ENCODE results near the gene ICAM5. TPM values are rescaled to one million over a fixed set of nuclear protein-coding genes. Genes with fewer than 3 reads are reported as not detected.

ICAM5 gene
- total and polyA plus RNA-seq, 2 donors (not counting 1 experiment from before 2014, with no cell fraction given): 0.47 to 2.5 TPM

- Histone ChIP-seq H3K9ac (ENCODE audit: insufficient read depth, low read length) (peak overlapping the region; percentile 60), H3K9me3 (ENCODE audit: control insufficient read depth, insufficient read depth, low read depth, low read length) (no peaks in the 10 kb centered on the region), H4K20me1 (ENCODE audit: control insufficient read depth, extremely low read depth, insufficient read depth, low read length) (no peaks in the 10 kb centered on the region), H3K27ac (ENCODE audit: insufficient read depth, low read length) (peak overlapping the region; percentile 26), H3K27me3 (ENCODE audit: control insufficient read depth, insufficient read depth, low read length) (no peaks in the 10 kb centered on the region), H3K4me3 (replicated peaks in 1 of 4; ENCODE audit: control extremely low read depth in 1 of 4, insufficient read depth in 1 of 4, low read depth in 3 of 4, low read length in 4 of 4) (peak overlapping the region; percentile 84 to 98 (median 88)), H3K4me2 (ENCODE audit: extremely low read depth, insufficient read depth, low read length) (peak overlapping the region; percentile 96), H3K4me1 (ENCODE audit: control insufficient read depth, extremely low read depth, insufficient read depth, low read length) (peaks cover 13% of the 10 kb centered on the region), H3K79me2 (ENCODE audit: control insufficient read depth, insufficient read depth, low read length) (peaks cover 26% of the 10 kb centered on the region), H3K36me3 (ENCODE audit: control insufficient read depth, insufficient read depth, low read length) (peaks cover 11% of the 10 kb centered on the region), H2AFZ (ENCODE audit: low read length) (peak overlapping the region; percentile 95)
- TF ChIP-seq EZH2 (IDR thresholded peaks at IDR 0.05; ENCODE audit: low read length, missing control alignments): no peak
- TF ChIP-seq, protein P1, sequence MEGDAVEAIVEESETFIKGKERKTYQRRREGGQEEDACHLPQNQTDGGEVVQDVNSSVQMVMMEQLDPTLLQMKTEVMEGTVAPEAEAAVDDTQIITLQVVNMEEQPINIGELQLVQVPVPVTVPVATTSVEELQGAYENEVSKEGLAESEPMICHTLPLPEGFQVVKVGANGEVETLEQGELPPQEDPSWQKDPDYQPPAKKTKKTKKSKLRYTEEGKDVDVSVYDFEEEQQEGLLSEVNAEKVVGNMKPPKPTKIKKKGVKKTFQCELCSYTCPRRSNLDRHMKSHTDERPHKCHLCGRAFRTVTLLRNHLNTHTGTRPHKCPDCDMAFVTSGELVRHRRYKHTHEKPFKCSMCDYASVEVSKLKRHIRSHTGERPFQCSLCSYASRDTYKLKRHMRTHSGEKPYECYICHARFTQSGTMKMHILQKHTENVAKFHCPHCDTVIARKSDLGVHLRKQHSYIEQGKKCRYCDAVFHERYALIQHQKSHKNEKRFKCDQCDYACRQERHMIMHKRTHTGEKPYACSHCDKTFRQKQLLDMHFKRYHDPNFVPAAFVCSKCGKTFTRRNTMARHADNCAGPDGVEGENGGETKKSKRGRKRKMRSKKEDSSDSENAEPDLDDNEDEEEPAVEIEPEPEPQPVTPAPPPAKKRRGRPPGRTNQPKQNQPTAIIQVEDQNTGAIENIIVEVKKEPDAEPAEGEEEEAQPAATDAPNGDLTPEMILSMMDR (conservative IDR thresholded peaks at IDR 0.05 in 1 of 2, IDR thresholded peaks at IDR 0.05 in 1 of 2; ENCODE audit: low read depth in 1 of 2, low read length in 2 of 2): no peak
- DNase-seq (ENCODE audit: low read depth in 2 of 2): no peak
Measured at GRCh38 chr19:10333758-10334587, 44.2 kb downstream of the ICAM5 start.

DNA sequence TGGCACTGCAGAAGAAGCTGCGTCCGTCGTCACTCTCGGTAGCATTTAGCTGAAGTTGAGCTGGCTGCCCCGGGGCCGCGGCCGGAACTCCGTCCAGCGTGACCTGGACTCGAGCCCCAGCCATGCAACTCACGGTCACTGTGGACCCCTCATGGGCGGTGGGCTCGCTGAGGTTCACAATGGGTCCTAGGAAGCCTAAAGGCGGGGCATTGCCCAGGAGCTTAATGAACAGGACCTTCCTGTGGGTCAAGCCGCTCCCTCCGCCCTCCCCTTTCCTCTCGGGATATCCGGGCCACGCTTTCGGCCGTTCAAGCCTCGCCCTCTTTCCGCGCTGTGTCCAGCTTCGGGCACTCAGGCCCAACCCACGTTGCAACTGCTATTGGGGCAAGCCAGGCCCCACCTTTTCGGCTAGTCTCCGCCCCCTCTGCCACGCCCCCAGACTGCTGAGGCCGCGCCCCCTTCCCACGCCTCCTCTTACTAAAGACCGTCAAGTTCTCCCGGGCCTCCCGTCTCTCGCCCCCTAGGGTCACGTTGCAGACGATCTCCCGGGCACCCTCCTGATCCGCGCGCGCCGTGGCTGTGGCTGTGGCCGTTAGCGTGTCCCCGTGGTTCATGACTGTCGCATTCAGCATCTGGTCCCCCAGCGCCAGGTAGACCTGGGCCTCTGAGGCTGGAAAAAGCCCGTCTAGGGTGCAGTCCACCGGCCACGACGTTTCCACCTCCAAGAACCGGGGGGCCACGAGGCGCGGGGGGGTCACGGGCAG lies 45.0 kb downstream of the ICAM5 start:
- H3K9me3 ChIP-seq (ENCODE audit: control insufficient read depth, insufficient read depth, low read depth, low read length): no peaks in the 10 kb centered on the region
- H3K27ac ChIP-seq (ENCODE audit: insufficient read depth, low read length): peak overlapping the region; percentile 26

More for the DNA sequence above, 45.0 kb downstream of the ICAM5 start:
- H3K4me2 ChIP-seq (ENCODE audit: extremely low read depth, insufficient read depth, low read length): peak overlapping the region; percentile 96
- H4K20me1 ChIP-seq (ENCODE audit: control insufficient read depth, extremely low read depth, insufficient read depth, low read length): no peaks in the 10 kb centered on the region
- TF ChIP-seq, protein P1 (conservative IDR thresholded peaks at IDR 0.05 in 1 of 2, IDR thresholded peaks at IDR 0.05 in 1 of 2; ENCODE audit: low read depth in 1 of 2, low read length in 2 of 2): no peak
- no peak for TF ChIP-seq EZH2 (IDR thresholded peaks at IDR 0.05; ENCODE audit: low read length, missing control alignments)
- peaks cover 6% of the 10 kb centered on the region for H3K36me3 ChIP-seq (ENCODE audit: control insufficient read depth, insufficient read depth, low read length)
- DNase-seq (ENCODE audit: low read depth in 2 of 2): peak; percentile 94 to 95
- peak overlapping the region; percentile 95 for H2AFZ ChIP-seq (ENCODE audit: low read length)
- H3K4me3 ChIP-seq (replicated peaks in 1 of 4; ENCODE audit: control extremely low read depth in 1 of 4, insufficient read depth in 1 of 4, low read depth in 3 of 4, low read length in 4 of 4): peak overlapping the region; percentile 84 to 98 (median 88)
- H3K9ac ChIP-seq (ENCODE audit: insufficient read depth, low read length): peak overlapping the region; percentile 60
- H3K27me3 ChIP-seq (ENCODE audit: control insufficient read depth, insufficient read depth, low read length): no peaks in the 10 kb centered on the region
- H3K4me1 ChIP-seq (ENCODE audit: control insufficient read depth, extremely low read depth, insufficient read depth, low read length): peaks cover 13% of the 10 kb centered on the region
- H3K79me2 ChIP-seq (ENCODE audit: control insufficient read depth, insufficient read depth, low read length): peaks cover 24% of the 10 kb centered on the region
